ENCODE results near the gene CEP112.

DNA sequence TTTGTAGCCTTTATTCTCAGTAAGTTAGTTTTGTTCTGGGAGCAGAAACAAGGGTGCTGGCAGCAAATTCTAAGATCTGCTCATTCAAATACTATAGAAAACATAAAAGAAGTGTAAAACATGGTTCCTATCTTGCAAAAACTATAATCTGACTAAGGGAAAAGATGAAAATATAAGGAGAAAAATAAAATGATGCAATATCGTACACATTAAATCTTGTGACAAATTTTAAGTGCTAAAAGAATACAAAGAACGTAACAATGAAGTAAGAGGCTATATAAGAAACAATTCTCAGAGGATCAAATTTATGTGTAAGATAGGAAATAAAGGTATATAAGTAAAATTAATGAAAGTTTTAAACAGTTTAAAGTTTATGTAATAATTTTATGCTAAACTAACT is 224.6 kb downstream of the CEP112 start:
- TF ChIP-seq, protein P1, sequence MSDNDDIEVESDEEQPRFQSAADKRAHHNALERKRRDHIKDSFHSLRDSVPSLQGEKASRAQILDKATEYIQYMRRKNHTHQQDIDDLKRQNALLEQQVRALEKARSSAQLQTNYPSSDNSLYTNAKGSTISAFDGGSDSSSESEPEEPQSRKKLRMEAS (CRISPR knock-in tag; IDR thresholded peaks at IDR 0.05), result no peak
- TF ChIP-seq FOXJ3 (CRISPR knock-in tag; IDR thresholded peaks at IDR 0.05; ENCODE audit: borderline replicate concordance) (no peak), NR3C1 (CRISPR knock-in tag; conservative IDR thresholded peaks at IDR 0.05; ENCODE audit: low read depth) (no peak)
- TF ChIP-seq, protein P2, sequence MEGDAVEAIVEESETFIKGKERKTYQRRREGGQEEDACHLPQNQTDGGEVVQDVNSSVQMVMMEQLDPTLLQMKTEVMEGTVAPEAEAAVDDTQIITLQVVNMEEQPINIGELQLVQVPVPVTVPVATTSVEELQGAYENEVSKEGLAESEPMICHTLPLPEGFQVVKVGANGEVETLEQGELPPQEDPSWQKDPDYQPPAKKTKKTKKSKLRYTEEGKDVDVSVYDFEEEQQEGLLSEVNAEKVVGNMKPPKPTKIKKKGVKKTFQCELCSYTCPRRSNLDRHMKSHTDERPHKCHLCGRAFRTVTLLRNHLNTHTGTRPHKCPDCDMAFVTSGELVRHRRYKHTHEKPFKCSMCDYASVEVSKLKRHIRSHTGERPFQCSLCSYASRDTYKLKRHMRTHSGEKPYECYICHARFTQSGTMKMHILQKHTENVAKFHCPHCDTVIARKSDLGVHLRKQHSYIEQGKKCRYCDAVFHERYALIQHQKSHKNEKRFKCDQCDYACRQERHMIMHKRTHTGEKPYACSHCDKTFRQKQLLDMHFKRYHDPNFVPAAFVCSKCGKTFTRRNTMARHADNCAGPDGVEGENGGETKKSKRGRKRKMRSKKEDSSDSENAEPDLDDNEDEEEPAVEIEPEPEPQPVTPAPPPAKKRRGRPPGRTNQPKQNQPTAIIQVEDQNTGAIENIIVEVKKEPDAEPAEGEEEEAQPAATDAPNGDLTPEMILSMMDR (IDR thresholded peaks at IDR 0.05), result no peak

Data from WTC11 (cell line).